Uterus (tissue), 4 donors: ENCODE measurements around the gene ABCA9. TPM values are rescaled to one million over a fixed set of nuclear protein-coding genes. Genes with fewer than 3 reads are reported as not detected.

ENCODE experiments used
- DNase-seq, 2 donors: peaks; one replicate each; pipeline ENCODE4 v3.0.0-alpha.2; 2019 to 2020
- H3K27ac ChIP-seq, 2 donors: fragments of 200-600 bp; sonication (generic); 1 replicate in 1 of 2; 2 replicates in 1 of 2; pipeline ENCODE4 v1.5.1; 2016 to 2018
- H3K27me3 ChIP-seq, 2 donors: fragments of 200-600 bp; sonication (generic); one replicate each; pipeline ENCODE4 v1.5.1; 2018 to 2019; ENCODE audit warnings: control low read depth in 1 of 2
- H3K36me3 ChIP-seq, 2 donors: fragments of 200-600 bp; sonication (generic); one replicate each; pipeline ENCODE4 v1.5.1; 2019; ENCODE audit warnings: control low read depth in 1 of 2
- H3K4me1 ChIP-seq, 2 donors: fragments of 200-600 bp; sonication (generic); one replicate each; pipeline ENCODE4 v1.5.1; 2018 to 2019; ENCODE audit warnings: control low read depth in 1 of 2
- H3K4me3 ChIP-seq, 2 donors: fragments of 200-600 bp; sonication (generic); 1 replicate in 1 of 2; 2 replicates in 1 of 2; pipeline ENCODE4 v1.5.1; 2018 to 2019; ENCODE audit warnings: mild to moderate bottlenecking in 1 of 2
- H3K9me3 ChIP-seq, 2 donors: fragments of 200-600 bp; sonication (generic); one replicate each; pipeline ENCODE4 v1.5.1; 2019; ENCODE audit warnings: control low read depth in 1 of 2
- CTCF ChIP-seq, 4 experiments: fragments of 200-600 bp in 2 of 4; fragments of 450-650 bp in 2 of 4; sonication (generic) in 2 of 4; IDR thresholded peaks; one replicate each; pipeline ENCODE4 v1.5.1; 2016 to 2019; ENCODE audit warnings: antibody characterized with exemption in 4 of 4, mild to moderate bottlenecking in 2 of 4, moderate library complexity in 1 of 4
- POLR2A ChIP-seq, 2 donors: fragments of 450-650 bp; IDR thresholded peaks; one replicate each; pipeline ENCODE4 v1.6.1; 2016; ENCODE audit warnings: antibody characterized with exemption in 2 of 2, mild to moderate bottlenecking in 1 of 2, moderate library complexity in 1 of 2
- intact Hi-C: fragments of 100-400 bp; cut with DNase I; formaldehyde crosslinking; loops from one replicate; pipeline ENCODE4 v1.15.1; 2023; ENCODE audit warnings: low total_unique reads
- total RNA-seq, 4 donors: library from RNA; depleted of rRNA in 3 of 4; stranded (reverse); fragments of >200 nt in 3 of 4; gene quantifications; one replicate each; pipeline versions ENCODE4 v1.1.0 to v1.2.4, GENCODE V29; 2014 to 2023
- donor health status: DM: yes; HTN: yes; CAD: no.

ABCA9 gene
- total RNA-seq, 4 donors from 2014 or later = 8.2 to 32.1 (median 18.4) TPM

- H3K27ac ChIP-seq = peak overlapping the region in 1 of 2 donors; percentile 62
- DNase-seq = no peak
- no peaks in the 10 kb centered on the region for H3K36me3 ChIP-seq
- H3K4me1 ChIP-seq = no peaks in the 10 kb centered on the region
- no peak overlapping the region for H3K4me3 ChIP-seq
- intact Hi-C loops = no loop called here
- H3K9me3 ChIP-seq = peaks cover 0 to 9% of the 10 kb centered on the region in 2 donors
- H3K27me3 ChIP-seq = no peaks in the 10 kb centered on the region
- TF ChIP-seq POLR2A (IDR thresholded peaks at IDR 0.05) (no peak), CTCF (IDR thresholded peaks at IDR 0.05) (no peak)
These were observed 2.6 kb downstream of the ABCA9 start for GRCh38 chr17:69058165-69058564.

GRCh38 chr17:69057280-69057679 is 3.4 kb downstream of the ABCA9 start:
- peaks cover 0 to 9% of the 10 kb centered on the region in 2 donors for H3K9me3 ChIP-seq
- DNase-seq = no peak
- H3K4me1 ChIP-seq = no peaks in the 10 kb centered on the region
- H3K27ac ChIP-seq = no peak overlapping the region
- TF ChIP-seq CTCF (IDR thresholded peaks at IDR 0.05) = no peak
- TF ChIP-seq POLR2A (IDR thresholded peaks at IDR 0.05) = no peak
- H3K27me3 ChIP-seq = no peaks in the 10 kb centered on the region
- intact Hi-C loops = no loop called here
- H3K4me3 ChIP-seq = no peak overlapping the region
- no peaks in the 10 kb centered on the region for H3K36me3 ChIP-seq

GRCh38 chr17:69056179-69056823 is 4.4 kb downstream of the ABCA9 start:
- Histone ChIP-seq H3K9me3 (peaks cover 0 to 9% of the 10 kb centered on the region in 2 donors), H3K36me3 (no peaks in the 10 kb centered on the region), H3K4me1 (no peaks in the 10 kb centered on the region), H3K4me3 (no peak overlapping the region), H3K27ac (no peak overlapping the region), H3K27me3 (no peaks in the 10 kb centered on the region)
- no peak for TF ChIP-seq CTCF (IDR thresholded peaks at IDR 0.05)
- TF ChIP-seq POLR2A (IDR thresholded peaks at IDR 0.05) = no peak
- DNase-seq = no peak
- intact Hi-C loops = no loop called here

GRCh38 chr17:69055334-69055733 is 5.4 kb downstream of the ABCA9 start:
- H3K4me3 ChIP-seq = no peak overlapping the region
- no peak overlapping the region for H3K27ac ChIP-seq
- H3K36me3 ChIP-seq = no peaks in the 10 kb centered on the region
- no peak for TF ChIP-seq CTCF (IDR thresholded peaks at IDR 0.05)
- no peak for TF ChIP-seq POLR2A (IDR thresholded peaks at IDR 0.05)
- H3K9me3 ChIP-seq = peaks cover 0 to 9% of the 10 kb centered on the region in 2 donors
- no peak for DNase-seq
- no peaks in the 10 kb centered on the region for H3K4me1 ChIP-seq
- intact Hi-C loops = no loop called here
- H3K27me3 ChIP-seq = no peaks in the 10 kb centered on the region

- no peak for DNase-seq
- TF ChIP-seq POLR2A (IDR thresholded peaks at IDR 0.05) (no peak), CTCF (IDR thresholded peaks at IDR 0.05) (no peak)
- intact Hi-C loops = no loop called here
- Histone ChIP-seq H3K4me1 (peaks cover 0 to 5% of the 10 kb centered on the region in 2 donors), H3K4me3 (no peak overlapping the region), H3K27me3 (no peaks in the 10 kb centered on the region), H3K36me3 (no peaks in the 10 kb centered on the region), H3K9me3 (peaks cover 0 to 14% of the 10 kb centered on the region in 2 donors), H3K27ac (peak overlapping the region in 1 of 2 donors; percentile 30)
These were observed 9.5 kb downstream of the ABCA9 start for GRCh38 chr17:69050999-69051775.
